ENCODE measurements around the gene ACKR3.

ACKR3 gene

GRCh38 chr2:236568922-236569572 lies 578 bp upstream of the ACKR3 start:
- DNase-seq (ENCODE audit: low spot score) = no peak

- no peak for DNase-seq (ENCODE audit: low spot score)
These were observed 650 bp downstream of the ACKR3 start for GRCh38 chr2:236570081-236570868.

- no peak for DNase-seq (ENCODE audit: low spot score)
These were observed 1.5 kb downstream of the ACKR3 start for GRCh38 chr2:236571145-236571544.

- no peak for DNase-seq (ENCODE audit: low spot score)
These were observed 2.9 kb downstream of the ACKR3 start for GRCh38 chr2:236572482-236572881.

GRCh38 chr2:236573066-236573929 lies 3.7 kb downstream of the ACKR3 start:
- DNase-seq (ENCODE audit: low spot score) = no peak

- DNase-seq (ENCODE audit: low spot score) = no peak
These were observed 4.4 kb downstream of the ACKR3 start for GRCh38 chr2:236574000-236574399.

- DNase-seq (ENCODE audit: low spot score) = no peak
These were observed 5.0 kb downstream of the ACKR3 start for GRCh38 chr2:236574424-236575145.

- no peak for DNase-seq (ENCODE audit: low spot score)
These were observed 5.9 kb downstream of the ACKR3 start for GRCh38 chr2:236575510-236575909.

GRCh38 chr2:236576087-236576486 lies 6.5 kb downstream of the ACKR3 start:
- DNase-seq (ENCODE audit: low spot score) = no peak

- DNase-seq (ENCODE audit: low spot score) = no peak
These were observed 7.3 kb downstream of the ACKR3 start for GRCh38 chr2:236576953-236577352.

- DNase-seq (ENCODE audit: low spot score) = no peak
These were observed 8.1 kb downstream of the ACKR3 start for GRCh38 chr2:236577481-236578410.

GRCh38 chr2:236578411-236578846 lies 8.8 kb downstream of the ACKR3 start:
- no peak for DNase-seq (ENCODE audit: low spot score)

- DNase-seq (ENCODE audit: low spot score) = no peak
These were observed 9.6 kb downstream of the ACKR3 start for GRCh38 chr2:236579048-236579745.

GRCh38 chr2:236579746-236580315 lies 10.2 kb downstream of the ACKR3 start:
- no peak for DNase-seq (ENCODE audit: low spot score)

GRCh38 chr2:236580746-236581355 lies 11.2 kb downstream of the ACKR3 start:
- DNase-seq (ENCODE audit: low spot score) = no peak

GRCh38 chr2:236581546-236581945 lies 11.9 kb downstream of the ACKR3 start:
- DNase-seq (ENCODE audit: low spot score) = no peak

GRCh38 chr2:236582968-236583367 lies 13.3 kb downstream of the ACKR3 start:
- DNase-seq (ENCODE audit: low spot score) = no peak

- no peak for DNase-seq (ENCODE audit: low spot score)
These were observed 14.1 kb downstream of the ACKR3 start for GRCh38 chr2:236583621-236584203.

Measured in AG08395 (cell line).